ENCODE data around the gene CPLANE2.

Gene CPLANE2

GRCh38 chr1:16235944-16236510, 956 bp downstream of the CPLANE2 start:
- no peak for TF ChIP-seq CEBPB (IDR thresholded peaks at IDR 0.05)
- 0 out of 2 replicates have a peak, but pooled peaks have one; percentile 35 for TF ChIP-seq USF1 (IDR thresholded peaks at IDR 0.05)
- TF ChIP-seq YY1 (IDR thresholded peaks at IDR 0.05; ENCODE audit: low read depth): no peak
- peak; percentile 59 for TF ChIP-seq NFIC (IDR thresholded peaks at IDR 0.05)
- TF ChIP-seq TCF12 (IDR thresholded peaks at IDR 0.05; ENCODE audit: low read depth): no peak
- TF ChIP-seq CREB1 (IDR thresholded peaks at IDR 0.05; ENCODE audit: low read depth): no peak
- TF ChIP-seq, protein P1, sequence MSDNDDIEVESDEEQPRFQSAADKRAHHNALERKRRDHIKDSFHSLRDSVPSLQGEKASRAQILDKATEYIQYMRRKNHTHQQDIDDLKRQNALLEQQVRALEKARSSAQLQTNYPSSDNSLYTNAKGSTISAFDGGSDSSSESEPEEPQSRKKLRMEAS (IDR thresholded peaks at IDR 0.05): peak; percentile 68
- peak; percentile 38; the same call in 1 of the 2 replicates for TF ChIP-seq RAD21 (IDR thresholded peaks at IDR 0.05; ENCODE audit: low read depth)

GRCh38 chr1:16235347-16235746, 1.6 kb downstream of the CPLANE2 start:
- TF ChIP-seq, protein P1 (IDR thresholded peaks at IDR 0.05): no peak
- no peak for TF ChIP-seq FOXM1 (IDR thresholded peaks at IDR 0.05; ENCODE audit: borderline replicate concordance, low read depth)

GRCh38 chr1:16233431-16233830, 3.6 kb downstream of the CPLANE2 start:
- TF ChIP-seq ZBTB7A (IDR thresholded peaks at IDR 0.05; ENCODE audit: low read depth): no peak
- no peak for TF ChIP-seq USF1 (IDR thresholded peaks at IDR 0.05)
- TF ChIP-seq CREB1 (IDR thresholded peaks at IDR 0.05; ENCODE audit: low read depth): no peak
- no peak for TF ChIP-seq YY1 (IDR thresholded peaks at IDR 0.05; ENCODE audit: low read depth)
- no peak for TF ChIP-seq EP300 (IDR thresholded peaks at IDR 0.05; ENCODE audit: borderline replicate concordance)
- no peak for TF ChIP-seq TAF1 (IDR thresholded peaks at IDR 0.05; ENCODE audit: low read depth)

- TF ChIP-seq EGR1 (IDR thresholded peaks at IDR 0.05) (no peak), TCF12 (IDR thresholded peaks at IDR 0.05; ENCODE audit: low read depth) (no peak), TAF1 (IDR thresholded peaks at IDR 0.05; ENCODE audit: low read depth) (no peak), RAD21 (IDR thresholded peaks at IDR 0.05; ENCODE audit: low read depth) (no peak), ZBTB7A (IDR thresholded peaks at IDR 0.05; ENCODE audit: low read depth) (no peak), USF1 (IDR thresholded peaks at IDR 0.05) (no peak), YY1 (IDR thresholded peaks at IDR 0.05; ENCODE audit: low read depth) (no peak), REST (IDR thresholded peaks at IDR 0.05; ENCODE audit: low read depth) (no peak), EP300 (IDR thresholded peaks at IDR 0.05; ENCODE audit: borderline replicate concordance) (no peak), CREB1 (IDR thresholded peaks at IDR 0.05; ENCODE audit: low read depth) (no peak), TEAD4 (IDR thresholded peaks at IDR 0.05) (no peak), CEBPB (IDR thresholded peaks at IDR 0.05) (no peak), FOXM1 (IDR thresholded peaks at IDR 0.05; ENCODE audit: borderline replicate concordance, low read depth) (no peak)
- TF ChIP-seq, protein P1 (IDR thresholded peaks at IDR 0.05): no peak
These were observed 4.7 kb downstream of the CPLANE2 start for GRCh38 chr1:16232316-16232710.

DNA sequence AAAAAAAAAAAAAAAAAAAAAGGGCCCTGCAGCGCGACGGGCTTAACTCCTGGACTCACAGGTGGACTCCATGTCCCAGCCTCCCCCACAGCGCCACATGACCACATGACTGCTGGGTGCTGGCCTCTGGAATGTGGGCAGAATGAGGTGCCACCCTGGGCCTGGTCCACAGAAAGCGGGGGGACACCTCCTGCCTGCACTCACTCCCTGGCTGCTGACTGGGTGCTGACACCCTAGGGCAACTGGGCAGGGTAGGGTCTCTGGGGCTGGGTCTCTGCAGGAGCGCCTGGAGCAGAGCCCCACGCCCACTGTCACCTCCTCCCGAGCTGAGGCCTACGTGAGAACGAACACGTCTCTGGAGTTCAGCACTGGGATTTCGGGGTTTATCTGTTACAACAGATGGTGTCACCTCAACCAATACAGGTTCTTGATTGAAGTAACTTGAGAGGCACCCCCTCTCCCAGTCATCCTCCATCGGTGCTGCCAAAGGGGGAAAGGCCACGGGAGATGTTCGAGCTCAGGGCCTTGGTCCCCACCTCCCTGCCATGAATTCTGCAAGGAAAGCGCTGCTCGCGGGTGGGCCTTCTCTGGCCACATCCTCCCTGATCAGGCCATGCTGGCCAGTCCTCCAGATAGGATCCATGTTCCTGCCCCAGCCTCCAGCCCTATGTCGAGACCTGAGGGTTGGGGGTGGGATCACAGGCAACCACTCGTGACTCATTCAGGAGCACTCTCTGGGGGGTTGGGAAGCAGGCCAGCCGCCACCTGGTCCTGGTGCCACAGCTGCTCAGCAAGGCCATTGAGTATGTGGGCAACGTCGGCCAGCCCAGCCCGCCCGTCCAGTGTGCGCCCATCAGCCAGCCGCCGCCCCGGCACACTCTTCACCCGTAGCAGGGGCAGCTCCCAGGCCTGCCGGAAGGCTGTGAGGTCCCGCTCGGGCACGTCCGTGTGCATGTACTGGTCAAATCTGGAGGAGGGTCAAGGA, 5.4 kb downstream of the CPLANE2 start:
- TF ChIP-seq ZBTB7A (IDR thresholded peaks at IDR 0.05; ENCODE audit: low read depth) (no peak), CEBPB (IDR thresholded peaks at IDR 0.05) (no peak), CREB1 (IDR thresholded peaks at IDR 0.05; ENCODE audit: low read depth) (no peak), EGR1 (IDR thresholded peaks at IDR 0.05) (no peak), USF1 (IDR thresholded peaks at IDR 0.05) (peak; percentile 78)
- TF ChIP-seq, protein P1 (IDR thresholded peaks at IDR 0.05): no peak

- no peak for TF ChIP-seq CEBPB (IDR thresholded peaks at IDR 0.05)
- no peak for TF ChIP-seq TCF12 (IDR thresholded peaks at IDR 0.05; ENCODE audit: low read depth)
- no peak for TF ChIP-seq FOXM1 (IDR thresholded peaks at IDR 0.05; ENCODE audit: borderline replicate concordance, low read depth)
- TF ChIP-seq CREB1 (IDR thresholded peaks at IDR 0.05; ENCODE audit: low read depth): no peak
- TF ChIP-seq REST (IDR thresholded peaks at IDR 0.05; ENCODE audit: low read depth): no peak
- TF ChIP-seq NFIC (IDR thresholded peaks at IDR 0.05): no peak
- TF ChIP-seq TAF1 (IDR thresholded peaks at IDR 0.05; ENCODE audit: low read depth): no peak
- TF ChIP-seq, protein P1 (IDR thresholded peaks at IDR 0.05): no peak
These were observed 6.2 kb downstream of the CPLANE2 start for GRCh38 chr1:16230744-16231143.

Data from Ishikawa (cell line).